ENCODE data around the gene BRK1. TPM values are rescaled to one million over a fixed set of nuclear protein-coding genes. Genes with fewer than 3 reads are reported as not detected.

Gene BRK1
- total RNA-seq, 5 donors from 2014 or later (not counting 1 experiment from before 2014, with no cell fraction given): 53.9 to 74.9 (median 60.9) TPM

- Mint-ChIP-seq H3K4me3 (no peak overlapping the region), H3K27me3 (no peaks in the 10 kb centered on the region), H3K9me3 (no peaks in the 10 kb centered on the region), H3K27ac (no peak overlapping the region), H3K4me1 (peaks cover 0 to 4% (median 0%) of the 10 kb centered on the region in 3 donors), H3K36me3 (no peaks in the 10 kb centered on the region)
- no peak overlapping the region for H3K27ac ChIP-seq (ENCODE audit: low read length)
- no peaks in the 10 kb centered on the region for H3K9me3 ChIP-seq
- 91% methylated on average over 13 of the region's 25 CpGs for WGBS (ENCODE audit: insufficient coverage)
- no peak for DNase-seq
- ATAC-seq (replicated peaks in 1 of 4): no peak
- peaks cover 0 to 5% of the 10 kb centered on the region in 2 experiments for H3K4me1 ChIP-seq (ENCODE audit: control insufficient read depth in 1 of 2, extremely low read depth in 1 of 2, insufficient read depth in 2 of 2, low read length in 2 of 2)
- POLR2A ChIA-PET: no interaction called here
- CTCF ChIA-PET: interaction anchor here in 1 of 2 donors (0.7 kb wide), 1 partner anchor 10 kb away, joined by 3 read pairs; no protein-coding TSS in a partner anchor
- no peaks in the 10 kb centered on the region for H3K36me3 ChIP-seq (ENCODE audit: control insufficient read depth in 2 of 2, extremely low read depth in 1 of 2, insufficient read depth in 1 of 2, low read length in 1 of 2)
- H3K4me3 ChIP-seq (ENCODE audit: control insufficient read depth in 1 of 2, extremely low read depth in 1 of 2, low read length in 1 of 2): no peak overlapping the region
- H3K27me3 ChIP-seq (replicated peaks in 1 of 2; ENCODE audit: control insufficient read depth in 2 of 2, extremely low read depth in 1 of 2, insufficient read depth in 2 of 2, low read length in 1 of 2): no peaks in the 10 kb centered on the region
Observed at GRCh38 chr3:10136426-10137005, 21.0 kb downstream of the BRK1 start.

- Mint-ChIP-seq H3K4me3 (no peak overlapping the region), H3K36me3 (no peaks in the 10 kb centered on the region), H3K9me3 (no peaks in the 10 kb centered on the region), H3K4me1 (peaks cover 0 to 4% (median 1%) of the 10 kb centered on the region in 3 donors), H3K27ac (no peak overlapping the region), H3K27me3 (no peaks in the 10 kb centered on the region)
- no peak for DNase-seq
- POLR2A ChIA-PET: no interaction called here
- CTCF ChIA-PET: interaction anchor here (0.6 to 0.7 kb wide), 2 partner anchors 10 to 80 kb away, joined by 3 read pairs; no protein-coding TSS in a partner anchor
- no peaks in the 10 kb centered on the region for H3K9me3 ChIP-seq
- H3K27ac ChIP-seq (ENCODE audit: low read length): no peak overlapping the region
- WGBS (ENCODE audit: insufficient coverage): no CpG with 5 or more reads among the region's 4 CpGs
- H3K4me1 ChIP-seq (ENCODE audit: control insufficient read depth in 1 of 2, extremely low read depth in 1 of 2, insufficient read depth in 2 of 2, low read length in 2 of 2): peaks cover 0 to 6% of the 10 kb centered on the region in 2 experiments
- H3K27me3 ChIP-seq (replicated peaks in 1 of 2; ENCODE audit: control insufficient read depth in 2 of 2, extremely low read depth in 1 of 2, insufficient read depth in 2 of 2, low read length in 1 of 2): no peaks in the 10 kb centered on the region
- no peaks in the 10 kb centered on the region for H3K36me3 ChIP-seq (ENCODE audit: control insufficient read depth in 2 of 2, extremely low read depth in 1 of 2, insufficient read depth in 1 of 2, low read length in 1 of 2)
- no peak overlapping the region for H3K4me3 ChIP-seq (ENCODE audit: control insufficient read depth in 1 of 2, extremely low read depth in 1 of 2, low read length in 1 of 2)
- no peak for ATAC-seq (replicated peaks in 1 of 4)
Observed at GRCh38 chr3:10137178-10137577, 21.7 kb downstream of the BRK1 start.

DNA sequence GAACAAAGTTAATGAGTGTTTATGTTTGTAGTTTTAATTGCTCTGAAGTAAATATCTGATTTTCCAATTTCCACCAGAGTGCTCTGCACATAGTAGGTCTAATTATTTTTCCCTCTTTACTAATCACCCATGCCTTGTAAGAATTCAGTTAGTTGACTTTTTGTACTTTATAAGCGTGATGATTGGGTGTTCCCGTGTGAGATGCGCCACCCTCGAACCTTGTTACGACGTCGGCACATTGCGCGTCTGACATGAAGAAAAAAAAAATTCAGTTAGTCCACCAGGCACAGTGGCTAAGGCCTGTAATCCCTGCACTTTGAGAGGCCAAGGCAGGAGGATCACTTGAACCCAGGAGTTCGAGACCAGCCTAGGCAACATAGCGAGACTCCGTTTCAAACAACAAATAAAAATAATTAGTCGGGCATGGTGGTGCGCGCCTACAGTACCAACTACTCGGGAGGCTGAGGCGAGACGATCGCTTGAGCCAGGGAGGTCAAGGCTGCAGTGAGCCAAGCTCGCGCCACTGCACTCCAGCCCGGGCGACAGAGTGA is 25.6 kb downstream of the BRK1 start:
- no peaks in the 10 kb centered on the region for H3K27me3 Mint-ChIP-seq
- peak overlapping the region; percentile 52 to 93 for H3K27ac Mint-ChIP-seq
- peaks cover 15 to 42% of the 10 kb centered on the region in 2 experiments for H3K4me1 ChIP-seq (ENCODE audit: control insufficient read depth in 1 of 2, extremely low read depth in 1 of 2, insufficient read depth in 2 of 2, low read length in 2 of 2)
- WGBS (ENCODE audit: insufficient coverage): 93% methylated on average over 9 of the region's 23 CpGs
- H3K27me3 ChIP-seq (replicated peaks in 1 of 2; ENCODE audit: control insufficient read depth in 2 of 2, extremely low read depth in 1 of 2, insufficient read depth in 2 of 2, low read length in 1 of 2): no peaks in the 10 kb centered on the region
- H3K9me3 ChIP-seq: no peaks in the 10 kb centered on the region
- peak in 2 of 35 experiments; percentile 6 to 14 for DNase-seq
- CTCF ChIA-PET: interaction anchor here in 1 of 2 donors (0.6 to 0.9 kb wide), 2 partner anchors 11 to 53 kb away, joined by 3 to 5 read pairs; no protein-coding TSS in a partner anchor
- POLR2A ChIA-PET: no interaction called here
- peaks cover 29 to 31% (median 29%) of the 10 kb centered on the region in 3 donors for H3K4me1 Mint-ChIP-seq
- H3K36me3 ChIP-seq (ENCODE audit: control insufficient read depth in 2 of 2, extremely low read depth in 1 of 2, insufficient read depth in 1 of 2, low read length in 1 of 2): no peaks in the 10 kb centered on the region
- peak overlapping the region; percentile 86 for H3K27ac ChIP-seq (ENCODE audit: low read length)
- H3K9me3 Mint-ChIP-seq: no peaks in the 10 kb centered on the region
- peaks cover 8% of the 10 kb centered on the region for H3K36me3 Mint-ChIP-seq
- no peak for ATAC-seq (replicated peaks in 1 of 4)
- peak overlapping the region; percentile 80 to 92 for H3K4me3 ChIP-seq (ENCODE audit: control insufficient read depth in 1 of 2, extremely low read depth in 1 of 2, low read length in 1 of 2)
- peak overlapping the region; percentile 85 to 88 (median 88) for H3K4me3 Mint-ChIP-seq

DNA sequence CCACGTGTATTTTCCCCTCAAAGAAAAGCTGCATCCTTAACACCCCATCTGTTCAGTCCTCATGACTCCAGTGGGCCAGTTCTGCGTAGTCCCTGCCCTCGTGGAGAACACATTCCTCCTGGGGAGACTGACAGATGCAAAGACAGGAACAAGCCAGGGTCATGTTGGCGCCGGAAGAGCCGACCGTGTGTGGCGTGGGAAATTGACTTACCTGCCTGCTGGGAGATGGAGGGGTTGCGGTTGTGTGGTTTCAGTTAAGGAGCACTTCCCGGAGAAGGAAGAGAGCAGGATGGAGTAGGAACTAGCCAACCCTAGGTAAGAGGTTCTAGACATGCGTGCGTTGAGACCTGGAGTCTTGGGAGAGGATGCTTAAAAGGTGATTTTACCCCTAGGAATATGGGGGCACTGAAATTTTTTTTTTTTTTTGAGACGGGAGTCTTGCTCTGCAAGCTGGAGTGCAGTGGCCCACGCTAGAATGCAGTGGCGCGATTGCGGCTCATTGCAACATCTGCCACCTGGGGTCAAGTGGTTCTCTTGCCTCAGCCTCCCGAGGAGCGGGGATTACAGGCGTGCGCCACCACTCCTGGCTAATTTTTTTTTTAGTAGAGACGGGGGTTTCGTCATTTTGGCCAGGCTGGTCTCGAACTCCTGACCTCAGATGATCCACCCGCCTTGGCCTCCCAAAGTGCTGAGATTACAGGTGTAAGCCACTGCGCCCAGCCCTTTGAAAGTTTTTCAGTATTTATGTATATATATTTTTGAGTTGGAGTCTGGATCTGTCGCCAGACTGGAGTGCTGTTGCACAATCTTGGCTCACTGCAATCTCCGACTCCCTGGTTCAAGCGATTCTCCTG is 27.5 kb downstream of the BRK1 start:
- Mint-ChIP-seq H3K4me3 (peak overlapping the region; percentile 85 to 88 (median 88)), H3K36me3 (peaks cover 14% of the 10 kb centered on the region), H3K9me3 (no peaks in the 10 kb centered on the region), H3K27me3 (no peaks in the 10 kb centered on the region), H3K4me1 (peaks cover 35 to 40% (median 39%) of the 10 kb centered on the region in 3 donors), H3K27ac (peak overlapping the region; percentile 77 to 93)
- Histone ChIP-seq H3K4me1 (ENCODE audit: control insufficient read depth in 1 of 2, extremely low read depth in 1 of 2, insufficient read depth in 2 of 2, low read length in 2 of 2) (peaks cover 15 to 50% of the 10 kb centered on the region in 2 experiments), H3K4me3 (ENCODE audit: control insufficient read depth in 1 of 2, extremely low read depth in 1 of 2, low read length in 1 of 2) (peak overlapping the region; percentile 80 to 92), H3K36me3 (ENCODE audit: control insufficient read depth in 2 of 2, extremely low read depth in 1 of 2, insufficient read depth in 1 of 2, low read length in 1 of 2) (peaks cover 0 to 8% of the 10 kb centered on the region in 2 donors), H3K27ac (ENCODE audit: low read length) (peak overlapping the region; percentile 86), H3K27me3 (replicated peaks in 1 of 2; ENCODE audit: control insufficient read depth in 2 of 2, extremely low read depth in 1 of 2, insufficient read depth in 2 of 2, low read length in 1 of 2) (no peaks in the 10 kb centered on the region), H3K9me3 (no peaks in the 10 kb centered on the region)
- ATAC-seq (replicated peaks in 1 of 4): no peak
- peak in 5 of 35 experiments; percentile 1 to 47 (median 6) for DNase-seq
- ChIA-PET POLR2A (interaction anchor here (0.6 to 0.7 kb wide), 3 partner anchors 28 to 136 kb away, joined by 5 to 8 read pairs (median 6); no protein-coding TSS in a partner anchor), CTCF (interaction anchor here in 1 of 2 donors (0.6 kb wide), 1 partner anchor 183 kb away, joined by 3 read pairs; no protein-coding TSS in a partner anchor)
- WGBS (ENCODE audit: insufficient coverage): 27% methylated on average over 18 of the region's 29 CpGs

- WGBS (ENCODE audit: insufficient coverage): no CpG with 5 or more reads among the region's 4 CpGs
- no peaks in the 10 kb centered on the region for H3K9me3 Mint-ChIP-seq
Observed at GRCh38 chr3:10145685-10146084, 30.2 kb downstream of the BRK1 start.

GRCh38 chr3:10149226-10149625 is 33.8 kb downstream of the BRK1 start:
- Histone ChIP-seq H3K9me3 (no peaks in the 10 kb centered on the region), H3K27ac (ENCODE audit: low read length) (no peak overlapping the region), H3K4me1 (ENCODE audit: control insufficient read depth in 1 of 2, extremely low read depth in 1 of 2, insufficient read depth in 2 of 2, low read length in 2 of 2) (peaks cover 10 to 25% of the 10 kb centered on the region in 2 experiments), H3K27me3 (replicated peaks in 1 of 2; ENCODE audit: control insufficient read depth in 2 of 2, extremely low read depth in 1 of 2, insufficient read depth in 2 of 2, low read length in 1 of 2) (no peaks in the 10 kb centered on the region), H3K36me3 (ENCODE audit: control insufficient read depth in 2 of 2, extremely low read depth in 1 of 2, insufficient read depth in 1 of 2, low read length in 1 of 2) (peaks cover 3 to 49% of the 10 kb centered on the region in 2 donors), H3K4me3 (ENCODE audit: control insufficient read depth in 1 of 2, extremely low read depth in 1 of 2, low read length in 1 of 2) (no peak overlapping the region)
- ChIA-PET CTCF (interaction anchor here in 1 of 2 donors (0.6 kb wide), 1 partner anchor 21 kb away, joined by 3 read pairs; no protein-coding TSS in a partner anchor), POLR2A (no interaction called here)
- Mint-ChIP-seq H3K27me3 (no peaks in the 10 kb centered on the region), H3K4me3 (no peak overlapping the region), H3K9me3 (no peaks in the 10 kb centered on the region), H3K4me1 (peaks cover 17 to 29% (median 28%) of the 10 kb centered on the region in 3 donors), H3K27ac (peak overlapping the region in 1 of 2 donors; percentile 44), H3K36me3 (peaks cover 43% of the 10 kb centered on the region)
- no peak for DNase-seq
- no peak for ATAC-seq (replicated peaks in 1 of 4)
- 87% methylated on average over 7 of the region's 8 CpGs for WGBS (ENCODE audit: insufficient coverage)

More at GRCh38 chr3:10145685-10146084, 30.2 kb downstream of the BRK1 start:
- H3K27me3 ChIP-seq (replicated peaks in 1 of 2; ENCODE audit: control insufficient read depth in 2 of 2, extremely low read depth in 1 of 2, insufficient read depth in 2 of 2, low read length in 1 of 2): no peaks in the 10 kb centered on the region
- no peak overlapping the region for H3K27ac ChIP-seq (ENCODE audit: low read length)
- Mint-ChIP-seq H3K4me1 (peaks cover 35 to 46% (median 45%) of the 10 kb centered on the region in 3 donors), H3K27me3 (no peaks in the 10 kb centered on the region), H3K27ac (peak overlapping the region; percentile 73 to 83), H3K36me3 (peaks cover 31% of the 10 kb centered on the region), H3K4me3 (peak overlapping the region; percentile 53 to 85 (median 63))
- no peaks in the 10 kb centered on the region for H3K9me3 ChIP-seq
- no peak overlapping the region for H3K4me3 ChIP-seq (ENCODE audit: control insufficient read depth in 1 of 2, extremely low read depth in 1 of 2, low read length in 1 of 2)
- POLR2A ChIA-PET: no interaction called here
- peaks cover 3 to 29% of the 10 kb centered on the region in 2 donors for H3K36me3 ChIP-seq (ENCODE audit: control insufficient read depth in 2 of 2, extremely low read depth in 1 of 2, insufficient read depth in 1 of 2, low read length in 1 of 2)
- peaks cover 15 to 50% of the 10 kb centered on the region in 2 experiments for H3K4me1 ChIP-seq (ENCODE audit: control insufficient read depth in 1 of 2, extremely low read depth in 1 of 2, insufficient read depth in 2 of 2, low read length in 2 of 2)
- no peak for ATAC-seq (replicated peaks in 1 of 4)
- CTCF ChIA-PET: interaction anchor here in 1 of 2 donors (0.7 kb wide), 1 partner anchor 289 kb away, joined by 3 read pairs; no protein-coding TSS in a partner anchor
- DNase-seq: no peak

Data from T-cell (primary cell).